Thymus (tissue), 11 donors: ENCODE results near the gene SLC51B. TPM values are rescaled to one million over a fixed set of nuclear protein-coding genes. Genes with fewer than 3 reads are reported as not detected.
"Not testable (repeated sequence)": the region's sequence is repeated elsewhere in the genome, so short reads cannot be mapped to it uniquely, and the experiment has no call there.

Source experiments
- DNase-seq, 9 donors: peaks; one replicate each; pipeline ENCODE4 v3.0.0-alpha.2; 2013; ENCODE audit warnings: low spot score in 9 of 9, low read depth in 6 of 9, missing footprints in 1 of 9
- H3K27ac ChIP-seq, 2 donors: one replicate each; pipeline ENCODE4 v1.5.1; 2013; ENCODE audit warnings: control low read depth in 1 of 2, low read depth in 1 of 2, low read length in 1 of 2, mild to moderate bottlenecking in 1 of 2, moderate library complexity in 1 of 2
- H3K27me3 ChIP-seq, 2 donors: one replicate each; pipeline ENCODE4 v1.5.1; 2013; ENCODE audit warnings: low read length in 1 of 2; ENCODE audit not compliant: control insufficient read depth in 2 of 2, insufficient read depth in 1 of 2
- H3K36me3 ChIP-seq, 2 donors: one replicate each; pipeline ENCODE4 v1.5.1; 2013; ENCODE audit warnings: low read length in 1 of 2, mild to moderate bottlenecking in 1 of 2, moderate library complexity in 1 of 2; ENCODE audit not compliant: control insufficient read depth in 2 of 2, insufficient read depth in 2 of 2
- H3K4me1 ChIP-seq, 2 donors: one replicate each; pipeline ENCODE4 v1.5.1; 2013; ENCODE audit warnings: low read length in 2 of 2; ENCODE audit not compliant: control insufficient read depth in 2 of 2, insufficient read depth in 2 of 2
- H3K4me3 ChIP-seq, 2 donors: one replicate each; pipeline ENCODE4 v1.5.1; 2013; ENCODE audit warnings: low read length in 2 of 2, control low read depth in 1 of 2, mild to moderate bottlenecking in 1 of 2
- H3K9me3 ChIP-seq, 2 donors: one replicate each; pipeline ENCODE4 v1.5.1; 2013; ENCODE audit warnings: low read length in 1 of 2, mild to moderate bottlenecking in 1 of 2; ENCODE audit not compliant: control insufficient read depth in 2 of 2, insufficient read depth in 1 of 2
- WGBS: extraction: QIAGEN DNeasy Blood & Tissue Kit; methylation state at CpG from one replicate; pipeline ENCODE4 v1.1.7; 2013; 5-methylcytosine and 5-hydroxymethylcytosine counted together
- polyA plus RNA-seq: library from polyadenylated mRNA; stranded (reverse); fragments of 200-250 nt; gene quantifications from one replicate; pipeline ENCODE4 v1.2.3, GENCODE V29; 2013
- total RNA-seq: library from RNA; stranded (reverse); fragments of 120-200 nt; gene quantifications from one replicate; pipeline ENCODE4 v1.2.4, GENCODE V29; 2013
- donor health status: healthy.

The SLC51B gene
- total and polyA plus RNA-seq, 2 donors: 0.16 TPM; not detected in 1

GRCh38 chr15:65075607-65076395 lies 30.6 kb downstream of the SLC51B start:
- not testable (repeated sequence) for DNase-seq, H3K27ac ChIP-seq, H3K4me1 ChIP-seq, H3K9me3 ChIP-seq, H3K36me3 ChIP-seq, H3K4me3 ChIP-seq
- H3K27me3 ChIP-seq: peaks cover 4 to 33% of the 10 kb centered on the region in 2 donors
- 62% methylated on average over 12 of the region's 12 CpGs for WGBS

DNA sequence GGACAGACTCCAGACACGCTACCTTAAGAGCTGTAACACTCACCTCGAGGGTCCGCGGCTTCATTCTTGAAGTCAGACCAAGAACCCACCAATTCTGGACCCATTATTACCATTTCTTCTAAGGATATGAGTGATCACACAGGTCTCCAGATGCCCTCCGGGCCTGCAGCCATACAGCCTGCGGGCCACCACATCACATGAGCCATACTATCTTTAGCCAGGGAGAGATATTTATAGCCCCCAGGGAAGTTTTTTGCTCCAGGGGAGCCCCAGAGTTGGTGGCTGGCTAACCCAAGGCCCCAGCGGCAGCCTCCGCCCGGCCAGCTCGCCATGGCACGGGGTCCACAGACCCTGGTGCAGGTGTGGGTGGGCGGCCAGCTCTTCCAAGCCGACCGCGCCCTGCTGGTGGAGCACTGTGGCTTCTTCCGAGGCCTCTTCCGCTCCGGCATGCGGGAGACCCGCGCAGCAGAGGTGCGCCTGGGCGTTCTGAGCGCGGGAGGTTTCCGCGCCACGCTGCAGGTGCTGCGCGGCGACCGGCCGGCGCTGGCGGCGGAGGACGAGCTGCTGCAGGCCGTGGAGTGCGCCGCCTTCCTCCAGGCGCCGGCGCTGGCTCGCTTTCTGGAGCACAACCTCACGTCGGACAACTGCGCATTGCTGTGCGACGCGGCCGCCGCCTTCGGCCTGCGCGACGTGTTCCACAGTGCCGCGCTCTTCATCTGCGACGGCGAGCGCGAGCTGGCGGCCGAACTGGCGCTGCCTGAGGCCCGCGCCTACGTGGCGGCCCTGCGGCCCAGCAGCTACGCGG lies 31.5 kb downstream of the SLC51B start, which contains the start of gene KBTBD13:
Gene KBTBD13 (plus strand): TSS at position 261 of the 805 bp plus-strand sequence. CDS start 70 bp downstream, at position 331.
- Histone ChIP-seq H3K9me3 (no peaks in the 10 kb centered on the region), H3K4me1 (peaks cover 1 to 6% of the 10 kb centered on the region in 2 donors), H3K27ac (no peak within 1 kb of the TSS), H3K36me3 (no peaks in the 10 kb centered on the region), H3K4me3 (no peak within 1 kb of the TSS), H3K27me3 (peaks cover 4 to 33% of the 10 kb centered on the region in 2 donors)
- WGBS: 92% methylated on average over 73 of the region's 73 CpGs
- DNase-seq: no peak

DNA sequence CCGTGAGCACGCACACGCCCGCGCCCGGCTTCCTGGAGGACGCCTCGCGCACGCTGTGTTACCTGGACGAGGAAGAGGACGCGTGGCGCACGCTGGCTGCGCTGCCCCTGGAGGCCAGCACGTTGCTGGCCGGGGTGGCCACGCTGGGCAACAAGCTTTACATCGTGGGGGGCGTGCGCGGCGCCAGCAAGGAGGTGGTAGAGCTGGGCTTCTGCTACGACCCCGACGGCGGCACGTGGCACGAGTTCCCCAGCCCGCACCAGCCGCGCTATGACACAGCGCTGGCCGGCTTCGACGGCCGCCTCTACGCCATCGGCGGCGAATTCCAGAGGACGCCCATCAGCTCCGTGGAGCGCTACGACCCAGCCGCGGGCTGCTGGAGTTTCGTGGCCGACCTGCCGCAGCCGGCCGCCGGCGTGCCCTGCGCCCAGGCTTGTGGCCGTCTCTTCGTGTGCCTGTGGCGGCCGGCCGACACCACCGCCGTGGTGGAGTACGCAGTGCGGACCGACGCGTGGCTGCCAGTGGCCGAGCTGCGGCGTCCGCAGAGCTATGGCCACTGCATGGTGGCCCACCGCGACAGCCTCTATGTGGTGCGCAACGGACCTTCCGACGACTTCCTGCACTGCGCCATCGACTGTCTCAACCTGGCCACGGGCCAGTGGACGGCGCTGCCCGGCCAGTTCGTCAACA lies 32.2 kb downstream of the SLC51B start:
- Histone ChIP-seq H3K27ac (no peak overlapping the region), H3K9me3 (no peaks in the 10 kb centered on the region), H3K4me1 (peaks cover 2 to 13% of the 10 kb centered on the region in 2 donors), H3K4me3 (no peak overlapping the region), H3K27me3 (peaks cover 4 to 35% of the 10 kb centered on the region in 2 donors), H3K36me3 (no peaks in the 10 kb centered on the region)
- no peak for DNase-seq
- WGBS: 79% methylated on average over 85 of the region's 85 CpGs

DNA sequence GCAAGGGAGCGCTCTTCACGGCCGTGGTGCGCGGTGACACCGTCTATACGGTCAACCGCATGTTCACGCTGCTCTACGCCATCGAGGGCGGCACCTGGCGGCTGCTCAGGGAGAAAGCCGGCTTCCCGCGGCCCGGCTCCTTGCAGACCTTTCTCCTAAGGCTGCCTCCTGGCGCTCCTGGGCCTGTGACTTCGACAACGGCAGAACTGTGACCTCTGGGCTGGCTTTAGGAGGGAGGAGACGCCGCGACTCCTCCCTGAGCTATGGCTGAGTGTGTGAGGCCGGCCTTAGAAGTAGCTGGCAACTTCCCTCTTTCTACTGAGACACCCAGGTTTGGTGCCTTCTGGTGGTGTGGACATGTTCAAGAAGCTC lies 32.8 kb downstream of the SLC51B start:
- 24% methylated on average over 24 of the region's 24 CpGs for WGBS
- H3K4me3 ChIP-seq: no peak overlapping the region
- peaks cover 2 to 14% of the 10 kb centered on the region in 2 donors for H3K4me1 ChIP-seq
- no peaks in the 10 kb centered on the region for H3K9me3 ChIP-seq
- no peaks in the 10 kb centered on the region for H3K36me3 ChIP-seq
- no peak overlapping the region for H3K27ac ChIP-seq
- peak in 5 of 9 donors; percentile 11 to 57 (median 34) for DNase-seq
- peaks cover 4 to 37% of the 10 kb centered on the region in 2 donors for H3K27me3 ChIP-seq

- H3K36me3 ChIP-seq: no peaks in the 10 kb centered on the region
- no peaks in the 10 kb centered on the region for H3K9me3 ChIP-seq
- H3K4me1 ChIP-seq: peaks cover 2 to 14% of the 10 kb centered on the region in 2 donors
- H3K4me3 ChIP-seq: no peak overlapping the region
- H3K27ac ChIP-seq: no peak overlapping the region
- 98% methylated on average over 5 of the region's 5 CpGs for WGBS
- H3K27me3 ChIP-seq: peaks cover 4 to 39% of the 10 kb centered on the region in 2 donors
- DNase-seq: no peak
These were observed 34.4 kb downstream of the SLC51B start for GRCh38 chr15:65079580-65079979.

- Histone ChIP-seq H3K27me3 (peaks cover 4 to 45% of the 10 kb centered on the region in 2 donors), H3K27ac (no peak overlapping the region), H3K4me1 (peaks cover 2 to 14% of the 10 kb centered on the region in 2 donors), H3K36me3 (no peaks in the 10 kb centered on the region), H3K9me3 (no peaks in the 10 kb centered on the region), H3K4me3 (no peak overlapping the region)
- WGBS: 78% methylated on average over 6 of the region's 6 CpGs
- no peak for DNase-seq
These were observed 36.1 kb downstream of the SLC51B start for GRCh38 chr15:65081270-65081669.

DNA sequence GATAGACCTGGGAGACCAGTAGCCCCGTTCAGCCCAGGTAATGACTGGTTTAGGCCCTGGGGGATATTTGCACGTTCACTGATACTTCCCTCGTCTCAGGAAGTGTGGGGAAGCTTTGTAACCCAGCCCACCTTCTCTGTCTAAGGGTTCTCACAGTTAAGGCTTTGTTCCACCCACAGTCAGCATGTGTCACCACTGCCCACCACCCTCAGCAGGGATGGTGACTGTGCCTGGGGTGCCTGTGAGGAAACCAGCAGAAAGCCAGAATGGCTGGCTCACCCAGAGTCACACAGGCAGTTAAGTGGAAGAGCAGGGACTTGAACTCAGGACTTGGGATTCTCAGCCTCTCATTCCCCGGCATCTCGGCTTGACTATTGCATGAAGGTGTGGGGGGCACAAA lies 36.6 kb downstream of the SLC51B start:
- DNase-seq: no peak
- WGBS: 66% methylated on average over 5 of the region's 5 CpGs
- no peak overlapping the region for H3K4me3 ChIP-seq
- peaks cover 2 to 14% of the 10 kb centered on the region in 2 donors for H3K4me1 ChIP-seq
- no peak overlapping the region for H3K27ac ChIP-seq
- no peaks in the 10 kb centered on the region for H3K9me3 ChIP-seq
- H3K27me3 ChIP-seq: peaks cover 4 to 40% of the 10 kb centered on the region in 2 donors
- H3K36me3 ChIP-seq: no peaks in the 10 kb centered on the region

DNA sequence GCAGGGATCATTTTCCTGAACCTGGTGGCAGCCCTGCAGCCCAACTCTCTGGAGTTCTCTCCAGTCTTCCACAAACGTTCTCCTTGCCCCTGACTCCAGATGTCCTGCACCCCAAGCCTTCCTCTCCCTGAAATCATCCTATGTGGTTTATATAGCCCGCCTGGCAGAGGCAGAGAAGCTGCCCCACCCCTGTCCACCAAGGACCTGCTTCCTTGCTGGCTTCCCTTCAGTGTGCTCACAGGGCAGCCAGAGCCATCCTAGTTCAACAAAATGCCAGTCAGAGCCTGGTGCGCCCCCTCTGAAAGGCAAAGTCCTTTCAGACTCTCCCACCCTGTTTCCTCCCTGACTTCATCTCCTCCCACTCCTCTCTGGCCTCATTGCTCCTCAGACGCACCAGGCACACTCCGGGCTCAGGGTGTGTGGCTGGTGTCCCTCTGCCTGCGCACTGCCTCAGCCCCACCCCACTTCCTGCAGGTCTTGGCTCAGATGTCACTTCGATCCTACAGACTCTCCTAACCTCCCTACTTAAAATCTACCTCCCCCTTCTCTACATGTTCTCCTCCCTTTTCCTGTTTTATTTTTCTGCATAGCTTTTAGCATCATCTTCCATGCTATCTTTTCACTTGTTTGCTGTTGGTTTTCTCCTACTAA lies 37.2 kb downstream of the SLC51B start:
- peak in 4 of 9 donors; percentile 13 to 39 (median 22) for DNase-seq
- Histone ChIP-seq H3K36me3 (no peaks in the 10 kb centered on the region), H3K27ac (no peak overlapping the region), H3K4me1 (peaks cover 2 to 14% of the 10 kb centered on the region in 2 donors), H3K4me3 (no peak overlapping the region), H3K9me3 (no peaks in the 10 kb centered on the region), H3K27me3 (peaks cover 3 to 34% of the 10 kb centered on the region in 2 donors)
- 6% methylated on average over 7 of the region's 7 CpGs for WGBS
